HEK293 (cell line): ENCODE data around the gene IARS2.

Source experiments
- CTCF ChIA-PET: fragments of 350-600 bp; formaldehyde crosslinking; extraction: SDS; loops from one replicate; lab custom pipeline; 2021; ENCODE audit warnings: antibody characterized with exemption; lab: Yijun Ruan, JAX
- POLR2A ChIA-PET: fragments of 300-600 bp; formaldehyde crosslinking; extraction: SDS; loops from one replicate; lab custom pipeline; 2020; ENCODE audit warnings: antibody characterized with exemption, inconsistent platforms; lab: Yijun Ruan, JAX
- H3K27ac ChIP-seq: fragments of 200-500 bp; sonication (Bioruptor generic); 2 replicates; pipeline ENCODE4 v1.5.1; 2014; ENCODE audit warnings: low read depth, low read length, control low read depth, inconsistent platforms; ENCODE audit errors: extremely low read depth
- H3K36me3 ChIP-seq, 2 experiments: fragments of 200-500 bp in 1 of 2; sonication (Bioruptor generic) in 1 of 2; 1 replicate in 1 of 2; 2 replicates in 1 of 2; pipeline ENCODE4 v1.5.1; 2014 to 2017; ENCODE audit warnings: inconsistent platforms in 2 of 2, low read length in 2 of 2; ENCODE audit not compliant: control insufficient read depth in 2 of 2, insufficient read depth in 1 of 2
- H3K4me1 ChIP-seq: fragments of 200-500 bp; sonication (Bioruptor generic); 2 replicates; pipeline ENCODE4 v1.5.1; 2014; ENCODE audit warnings: mild to moderate bottlenecking, low read length, inconsistent platforms; ENCODE audit not compliant: control insufficient read depth, insufficient read depth
- H3K4me3 ChIP-seq: 2 replicates; pipeline ENCODE4 v1.5.1; 2011; ENCODE audit warnings: low read depth, mild to moderate bottlenecking, control low read depth, low read length, moderate library complexity
- H3K9me3 ChIP-seq: fragments of 200-500 bp; sonication (Bioruptor generic); 2 replicates; pipeline ENCODE4 v1.5.1; 2014; ENCODE audit warnings: low read depth, low read length, inconsistent platforms; ENCODE audit not compliant: control insufficient read depth, insufficient read depth
- CTCF ChIP-seq: fragments of 450-650 bp; formaldehyde crosslinking; IDR thresholded peaks from 2 replicates; pipeline ENCODE4 v1.5.1; 2016; ENCODE audit warnings: missing biosample characterization, missing genetic modification characterization
- EGR2 ChIP-seq: fragments of 450-650 bp; formaldehyde crosslinking; IDR thresholded peaks from 2 replicates; pipeline ENCODE4 v1.5.1; 2016; ENCODE audit warnings: low read depth, missing biosample characterization, missing genetic modification characterization
- HOXD13 ChIP-seq: sonication (generic); formaldehyde crosslinking; IDR thresholded peaks from 2 replicates; pipeline ENCODE4 v1.8.0; 2022; ENCODE audit warnings: missing genetic modification reagents, borderline replicate concordance
- KLF10 ChIP-seq: fragments of 450-650 bp; IDR thresholded peaks from 2 replicates; pipeline ENCODE4 v1.5.1; 2018; ENCODE audit warnings: missing biosample characterization, mild to moderate bottlenecking, missing genetic modification characterization
- WT1 ChIP-seq: fragments of 450-650 bp; formaldehyde crosslinking; IDR thresholded peaks from 2 replicates; pipeline ENCODE4 v1.5.1; 2016; ENCODE audit warnings: missing biosample characterization, missing genetic modification characterization
- ZBTB6 ChIP-seq: fragments of 450-650 bp; formaldehyde crosslinking; IDR thresholded peaks from 2 replicates; pipeline ENCODE4 v1.5.1; 2017; ENCODE audit warnings: missing biosample characterization, missing genetic modification characterization
- ZEB2 ChIP-seq: fragments of 450-650 bp; formaldehyde crosslinking; IDR thresholded peaks from 2 replicates; pipeline ENCODE4 v1.5.1; 2016; ENCODE audit warnings: missing biosample characterization, missing genetic modification characterization
- ZFP69B ChIP-seq: fragments of 450-650 bp; formaldehyde crosslinking; IDR thresholded peaks from 2 replicates; pipeline ENCODE4 v1.5.1; 2016; ENCODE audit warnings: missing biosample characterization, missing genetic modification characterization
- ZNF132 ChIP-seq: fragments of 450-650 bp; formaldehyde crosslinking; IDR thresholded peaks from 2 replicates; pipeline ENCODE4 v1.5.1; 2017; ENCODE audit warnings: missing biosample characterization, missing genetic modification characterization, borderline replicate concordance
- ZNF169 ChIP-seq: fragments of 450-650 bp; formaldehyde crosslinking; IDR thresholded peaks from 2 replicates; pipeline ENCODE4 v1.5.1; 2016; ENCODE audit warnings: missing biosample characterization, missing genetic modification characterization
- ZNF175 ChIP-seq: fragments of 450-650 bp; formaldehyde crosslinking; IDR thresholded peaks from 2 replicates; pipeline ENCODE4 v1.5.1; 2016; ENCODE audit warnings: missing biosample characterization, missing genetic modification characterization
- ZNF211 ChIP-seq: fragments of 450-650 bp; formaldehyde crosslinking; IDR thresholded peaks from 2 replicates; pipeline ENCODE4 v1.5.1; 2016; ENCODE audit warnings: low read depth, missing biosample characterization, missing genetic modification characterization
- ZNF26 ChIP-seq: fragments of 450-650 bp; formaldehyde crosslinking; IDR thresholded peaks from 2 replicates; pipeline ENCODE4 v1.5.1; 2016; ENCODE audit warnings: missing biosample characterization, missing genetic modification characterization
- ZNF280D ChIP-seq: fragments of 450-650 bp; formaldehyde crosslinking; IDR thresholded peaks from 2 replicates; pipeline ENCODE4 v1.5.1; 2016; ENCODE audit warnings: missing biosample characterization, missing genetic modification characterization
- ZNF354C ChIP-seq: fragments of 450-650 bp; formaldehyde crosslinking; IDR thresholded peaks from 2 replicates; pipeline ENCODE4 v1.5.1; 2016; ENCODE audit warnings: missing biosample characterization, missing genetic modification characterization, low read depth, borderline replicate concordance
- ZNF423 ChIP-seq: fragments of 450-650 bp; formaldehyde crosslinking; IDR thresholded peaks from 2 replicates; pipeline ENCODE4 v1.5.1; 2016; ENCODE audit warnings: missing biosample characterization, missing genetic modification characterization
- ZNF488 ChIP-seq: fragments of 450-650 bp; formaldehyde crosslinking; IDR thresholded peaks from 2 replicates; pipeline ENCODE4 v1.5.1; 2016; ENCODE audit warnings: missing biosample characterization, missing genetic modification characterization
- ZNF501 ChIP-seq: fragments of 450-650 bp; formaldehyde crosslinking; IDR thresholded peaks from 2 replicates; pipeline ENCODE4 v1.5.1; 2016; ENCODE audit warnings: missing biosample characterization, missing genetic modification characterization
- ZNF580 ChIP-seq: fragments of 450-650 bp; formaldehyde crosslinking; IDR thresholded peaks from 2 replicates; pipeline ENCODE4 v1.5.1; 2016; ENCODE audit warnings: missing biosample characterization, missing genetic modification characterization
- ZNF654 ChIP-seq: fragments of 450-650 bp; formaldehyde crosslinking; IDR thresholded peaks from 2 replicates; pipeline ENCODE4 v1.5.1; 2016; ENCODE audit warnings: low read depth, missing biosample characterization, missing genetic modification characterization
- ZNF658 ChIP-seq: fragments of 450-650 bp; formaldehyde crosslinking; IDR thresholded peaks from 2 replicates; pipeline ENCODE4; 2016; ENCODE audit warnings: missing biosample characterization, missing genetic modification characterization
- ZNF76 ChIP-seq: fragments of 450-650 bp; formaldehyde crosslinking; IDR thresholded peaks from 2 replicates; pipeline ENCODE4; 2016; ENCODE audit warnings: low read depth, missing biosample characterization, missing genetic modification characterization, borderline replicate concordance
- ZNF791 ChIP-seq: fragments of 450-650 bp; formaldehyde crosslinking; IDR thresholded peaks from 2 replicates; pipeline ENCODE4 v1.5.1; 2016; ENCODE audit warnings: missing biosample characterization, missing genetic modification characterization

The IARS2 gene

GRCh38 chr1:220144051-220144450 lies 50.1 kb downstream of the IARS2 start:
- no peak for TF ChIP-seq ZNF132
- no peak for TF ChIP-seq ZNF211
- no peak for TF ChIP-seq CTCF (tag by site-specific recombination)
- TF ChIP-seq ZNF423 (tag by site-specific recombination), result no peak
- TF ChIP-seq EGR2 (tag by site-specific recombination), result no peak
- TF ChIP-seq ZFP69B (tag by site-specific recombination), result no peak
- TF ChIP-seq ZNF580 (tag by site-specific recombination), result no peak
- no peak for TF ChIP-seq ZNF76 (tag by site-specific recombination)
- TF ChIP-seq ZNF26 (tag by site-specific recombination), result no peak
- no peak for TF ChIP-seq KLF10 (tag by site-specific recombination)
- TF ChIP-seq ZNF654 (tag by site-specific recombination), result no peak
- TF ChIP-seq ZNF501 (tag by site-specific recombination), result no peak
- TF ChIP-seq WT1 (tag by site-specific recombination), result no peak
- no peak for TF ChIP-seq ZNF280D (tag by site-specific recombination)
- TF ChIP-seq ZNF175, result no peak
- TF ChIP-seq ZNF658 (tag by site-specific recombination), result no peak
- TF ChIP-seq ZNF791 (tag by site-specific recombination), result no peak
- no peak for TF ChIP-seq ZNF488 (tag by site-specific recombination)
- TF ChIP-seq ZNF354C (tag by site-specific recombination), result no peak
- POLR2A ChIA-PET, result no interaction called here

GRCh38 chr1:220149742-220150141 lies 55.8 kb downstream of the IARS2 start:
- Histone ChIP-seq H3K9me3 (no peaks in the 10 kb centered on the region), H3K4me1 (no peaks in the 10 kb centered on the region), H3K36me3 (peaks cover 24 to 57% of the 10 kb centered on the region in 2 experiments), H3K27ac (no peak overlapping the region), H3K4me3 (no peak overlapping the region)
- CTCF ChIA-PET, result no interaction called here
- POLR2A ChIA-PET, result interaction anchor here (0.7 kb wide), 1 partner anchor 1359 kb away, joined by 4 read pairs; no protein-coding TSS in a partner anchor
- no peak for TF ChIP-seq WT1 (tag by site-specific recombination)
- TF ChIP-seq ZEB2 (tag by site-specific recombination), result no peak
- TF ChIP-seq HOXD13 (CRISPR knock-in tag), result no peak
- no peak for TF ChIP-seq ZBTB6 (tag by site-specific recombination)
- TF ChIP-seq ZNF169, result no peak

More at GRCh38 chr1:220144051-220144450, 50.1 kb downstream of the IARS2 start:
- Histone ChIP-seq H3K4me3 (no peak overlapping the region), H3K27ac (no peak overlapping the region), H3K36me3 (peaks cover 21 to 61% of the 10 kb centered on the region in 2 experiments), H3K4me1 (no peaks in the 10 kb centered on the region), H3K9me3 (no peaks in the 10 kb centered on the region)
- CTCF ChIA-PET, result interaction anchor here (1.1 to 1.2 kb wide), 2 partner anchors 31 to 33 kb away, joined by 3 read pairs; no protein-coding TSS in a partner anchor
